GM19351 (cell line): Measurements from ENCODE around the gene AGPAT2.
A peak's percentile ranks its signal among the peaks of the same experiment; 100 is the strongest.
"Not testable (repeated sequence)": the region's sequence is repeated elsewhere in the genome, so short reads cannot be mapped to it uniquely, and the experiment has no call there.

ENCODE experiments used
- ATAC-seq: cut with Tn5 transposase; IDR thresholded peaks from one replicate; pipeline ENCODE4 v1.9.1; 2021; ENCODE audit warnings: mild to moderate bottlenecking, moderate library complexity; ENCODE audit not compliant: unreplicated experiment

Gene AGPAT2

GRCh38 chr9:136650648-136651047, 36.6 kb downstream of the AGPAT2 start:
- ATAC-seq, result no peak

- no peak for ATAC-seq
Observed at GRCh38 chr9:136650021-136650420, 37.2 kb downstream of the AGPAT2 start.

GRCh38 chr9:136648751-136649150, 38.5 kb downstream of the AGPAT2 start:
- no peak for ATAC-seq

GRCh38 chr9:136646827-136647711, 40.2 kb downstream of the AGPAT2 start:
- ATAC-seq, result no peak

GRCh38 chr9:136645903-136646754, 41.1 kb downstream of the AGPAT2 start:
- ATAC-seq, result no peak

- ATAC-seq, result no peak
Observed at GRCh38 chr9:136645352-136645902, 41.8 kb downstream of the AGPAT2 start.

GRCh38 chr9:136644593-136645351, 42.5 kb downstream of the AGPAT2 start:
- ATAC-seq, result peak; percentile 62

GRCh38 chr9:136644343-136644592, 43.0 kb downstream of the AGPAT2 start:
- ATAC-seq, result no peak

GRCh38 chr9:136643596-136644342, 43.5 kb downstream of the AGPAT2 start:
- no peak for ATAC-seq

- no peak for ATAC-seq
Observed at GRCh38 chr9:136642439-136642921, 44.8 kb downstream of the AGPAT2 start.

GRCh38 chr9:136640171-136641111, 46.8 kb downstream of the AGPAT2 start:
- no peak for ATAC-seq

GRCh38 chr9:136634904-136635303, 52.4 kb downstream of the AGPAT2 start:
- no peak for ATAC-seq

- ATAC-seq, result not testable (repeated sequence)
Observed at GRCh38 chr9:136632491-136633106, 54.7 kb downstream of the AGPAT2 start.

GRCh38 chr9:136632072-136632471, 55.2 kb downstream of the AGPAT2 start:
- not testable (repeated sequence) for ATAC-seq

- ATAC-seq, result no peak
Observed at GRCh38 chr9:136631038-136632000, 55.9 kb downstream of the AGPAT2 start.

- no peak for ATAC-seq
Observed at GRCh38 chr9:136630662-136630992, 56.6 kb downstream of the AGPAT2 start.

GRCh38 chr9:136629879-136630661, 57.2 kb downstream of the AGPAT2 start:
- ATAC-seq, result no peak
